ENCODE measurements around the gene KIAA1671.
"Not testable (repeated sequence)": the region's sequence is repeated elsewhere in the genome, so short reads cannot be mapped to it uniquely, and the experiment has no call there.

Gene KIAA1671

DNA sequence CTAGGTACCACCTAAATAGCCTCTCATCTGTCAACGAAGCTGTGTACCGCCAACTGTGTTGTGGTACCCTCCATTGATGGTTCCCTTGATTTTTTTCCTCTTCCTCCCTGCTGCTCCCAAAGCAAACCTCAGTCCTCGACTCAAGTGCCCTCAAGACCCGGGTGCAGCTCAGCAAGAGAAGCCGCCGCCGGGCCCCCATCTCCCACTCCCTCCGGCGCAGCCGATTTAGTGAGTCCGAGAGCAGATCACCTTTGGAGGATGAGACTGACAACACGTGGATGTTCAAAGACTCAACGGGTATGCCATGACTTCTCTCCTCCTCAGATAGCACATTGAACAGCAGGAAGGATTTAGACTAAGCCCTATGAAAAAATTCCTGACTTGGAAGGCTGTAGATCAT lies 224.7 kb downstream of the KIAA1671 start:
- DNase-seq = no peak

DNA sequence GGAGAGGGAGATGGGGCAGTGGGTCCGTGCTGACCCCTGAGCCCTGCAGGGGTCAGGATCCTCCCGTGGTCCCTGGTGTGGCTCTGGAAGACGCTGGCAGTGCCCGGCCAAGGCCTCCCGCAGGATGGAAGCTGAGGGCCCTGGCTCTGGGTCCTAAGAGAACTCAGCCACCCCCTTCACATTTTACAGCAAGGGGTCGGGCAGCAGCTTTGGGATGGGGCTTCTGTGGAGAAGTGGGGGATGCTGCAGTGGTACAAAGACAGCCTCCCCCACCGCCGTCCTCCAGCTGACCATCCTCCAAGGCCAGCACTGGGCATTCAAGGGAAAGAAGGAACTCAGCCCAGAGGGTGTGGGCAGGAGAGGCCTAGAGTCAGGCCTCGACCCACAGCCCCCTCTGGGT lies 225.4 kb downstream of the KIAA1671 start:
- DNase-seq = no peak

DNA sequence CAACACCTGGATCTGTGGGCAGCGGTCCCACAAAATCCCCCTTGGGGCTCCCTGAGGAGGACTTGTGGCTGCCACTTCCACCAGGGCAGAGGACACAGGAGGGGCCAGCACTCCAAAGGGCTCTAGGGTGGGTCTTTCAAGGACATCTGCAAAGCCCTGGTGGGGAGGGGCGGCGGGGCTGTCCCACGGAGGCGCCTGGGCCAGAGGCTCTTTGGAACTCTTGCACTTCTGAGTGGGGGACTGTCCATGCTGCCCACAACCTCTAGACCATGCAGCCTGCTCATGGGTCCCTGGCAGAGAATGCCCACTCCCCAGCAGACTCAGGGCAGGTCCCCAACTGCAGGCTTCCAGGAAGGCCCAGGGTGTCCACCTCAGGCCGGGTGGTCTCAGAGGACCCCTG lies 225.8 kb downstream of the KIAA1671 start:
- not testable (repeated sequence) for DNase-seq

DNA sequence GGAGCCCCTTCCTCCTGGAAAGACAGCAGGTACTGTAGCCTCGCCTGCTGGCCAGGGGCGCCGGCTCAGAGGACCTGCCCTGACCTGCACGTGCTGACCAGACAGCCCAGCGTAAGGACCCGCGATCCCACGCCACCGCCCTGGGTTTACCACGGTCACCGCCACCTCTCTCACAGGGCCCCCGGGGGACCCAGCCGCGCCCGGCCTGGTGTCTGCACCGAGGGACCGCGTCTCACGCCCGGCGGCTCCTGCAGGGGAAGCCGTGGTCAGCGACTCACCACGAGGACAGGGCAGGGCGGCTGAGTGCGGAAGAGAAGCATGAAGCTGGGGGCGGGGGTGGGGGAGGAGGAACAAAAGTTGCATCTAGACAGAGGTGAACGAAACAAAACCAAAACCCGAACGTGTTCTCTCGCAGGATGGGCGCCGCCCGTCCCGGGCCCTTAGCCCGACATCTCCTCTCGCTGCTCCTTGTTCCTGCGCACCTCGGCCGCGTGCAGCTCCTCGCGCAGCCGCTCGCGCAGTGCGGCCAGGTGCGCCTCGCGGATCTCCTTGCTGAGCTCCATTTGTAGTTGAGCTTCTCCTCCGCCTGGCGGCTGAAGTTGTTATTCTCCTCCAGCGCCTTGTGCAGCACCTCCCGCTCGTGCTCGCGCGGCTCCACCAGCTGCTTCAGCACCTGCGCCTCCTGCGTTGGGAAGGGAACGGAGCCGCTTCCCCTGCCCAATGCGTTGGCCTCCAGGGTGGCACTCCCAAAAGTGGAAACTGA lies 226.5 kb downstream of the KIAA1671 start:
- not testable (repeated sequence) for DNase-seq

DNA sequence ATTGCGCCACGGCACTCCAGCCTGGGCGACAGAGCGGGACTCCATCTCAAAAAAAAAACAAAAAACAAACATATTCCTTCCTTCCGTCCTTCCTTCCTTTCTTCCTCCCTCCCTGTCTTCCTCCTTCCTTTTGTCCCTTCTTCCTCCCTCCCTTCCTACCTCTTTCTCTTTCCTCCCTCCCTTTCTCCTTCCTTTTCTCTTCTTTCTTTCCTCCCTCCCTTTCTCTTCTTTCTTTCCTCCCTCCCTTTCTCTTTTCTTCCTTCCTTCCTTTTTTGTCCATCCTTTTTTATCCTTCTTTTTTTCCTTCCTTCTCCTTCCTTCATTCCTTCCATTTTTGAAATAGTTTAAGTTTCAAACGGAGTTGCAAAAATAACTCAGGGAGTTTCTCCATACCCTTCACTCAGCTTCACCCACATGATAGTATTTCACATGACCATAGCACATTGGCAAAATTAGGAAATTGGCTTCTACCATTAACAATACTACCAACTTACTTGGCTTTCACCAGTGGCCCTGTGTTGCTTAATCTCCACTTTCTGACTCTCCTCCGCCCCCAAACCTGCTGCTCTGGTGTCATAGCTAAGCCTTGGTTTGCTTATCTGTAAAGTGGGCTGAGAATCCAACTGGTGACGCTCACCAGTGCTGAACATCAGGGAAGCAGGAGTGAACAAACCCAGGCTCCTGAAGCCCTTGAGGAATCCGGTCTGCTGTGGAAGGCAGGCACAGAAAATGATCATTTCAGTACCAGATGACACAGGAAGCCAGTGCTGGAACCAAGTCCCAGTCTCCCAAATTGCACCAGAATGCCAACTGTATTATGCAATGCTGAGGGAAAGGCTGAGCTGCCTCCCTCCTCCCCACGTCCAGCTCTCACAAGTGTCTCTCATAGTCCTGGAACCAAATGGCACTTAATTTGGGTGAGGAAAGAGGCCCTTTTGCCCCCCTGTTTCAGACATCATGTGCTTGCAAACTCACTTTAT lies 229.9 kb downstream of the KIAA1671 start:
- no peak for DNase-seq

DNA sequence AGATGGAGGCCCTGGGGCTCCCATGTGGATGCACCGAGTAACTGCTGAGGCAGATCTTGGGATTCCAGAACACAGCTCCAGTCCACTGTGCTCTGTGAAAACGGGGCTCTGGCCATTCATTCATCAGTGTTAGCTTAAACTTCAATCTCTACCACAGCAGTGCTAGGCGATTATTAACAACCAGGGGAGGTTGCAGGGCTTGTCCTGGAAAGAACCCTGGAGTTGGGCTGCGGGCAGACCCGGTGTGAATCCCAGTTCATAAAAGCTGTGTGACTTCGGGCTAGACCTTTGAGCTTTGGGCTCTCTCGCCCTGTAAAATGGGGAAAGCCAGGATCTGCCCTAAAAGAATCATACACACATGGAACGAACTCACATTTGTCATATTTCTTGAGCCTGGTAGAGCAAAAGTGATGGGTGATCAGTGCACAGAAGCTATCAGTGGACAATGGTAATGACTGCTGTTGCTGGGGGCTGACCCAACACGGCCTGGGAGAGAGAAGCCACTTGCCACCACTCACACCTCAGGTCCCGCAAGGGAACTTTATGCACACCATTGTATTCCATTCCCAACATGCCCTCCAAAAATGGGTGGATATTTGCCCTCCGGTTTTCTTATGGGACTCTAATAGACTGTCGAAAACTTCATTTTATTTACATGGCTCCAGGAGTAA lies 231.6 kb downstream of the KIAA1671 start:
- no peak for DNase-seq

DNA sequence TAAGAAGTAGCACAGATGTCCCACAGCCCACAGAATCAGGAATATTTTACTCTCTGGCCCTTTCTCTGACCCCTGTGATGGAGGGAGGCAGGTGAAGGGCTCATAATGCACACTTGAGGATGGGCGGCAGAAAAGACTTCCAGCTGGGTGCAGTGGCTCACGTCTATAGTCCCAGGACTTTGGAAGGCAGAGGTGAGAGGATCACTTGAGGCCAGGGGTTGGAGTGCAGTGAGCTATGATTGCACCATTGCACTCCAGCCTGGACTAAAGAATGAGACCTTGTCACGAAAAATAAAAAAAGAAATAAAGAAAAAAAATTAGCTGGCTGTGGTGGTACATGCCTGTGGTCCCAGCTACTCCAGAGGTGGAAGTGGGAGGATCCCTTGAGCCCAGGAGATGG lies 233.6 kb downstream of the KIAA1671 start:
- DNase-seq = no peak

DNA sequence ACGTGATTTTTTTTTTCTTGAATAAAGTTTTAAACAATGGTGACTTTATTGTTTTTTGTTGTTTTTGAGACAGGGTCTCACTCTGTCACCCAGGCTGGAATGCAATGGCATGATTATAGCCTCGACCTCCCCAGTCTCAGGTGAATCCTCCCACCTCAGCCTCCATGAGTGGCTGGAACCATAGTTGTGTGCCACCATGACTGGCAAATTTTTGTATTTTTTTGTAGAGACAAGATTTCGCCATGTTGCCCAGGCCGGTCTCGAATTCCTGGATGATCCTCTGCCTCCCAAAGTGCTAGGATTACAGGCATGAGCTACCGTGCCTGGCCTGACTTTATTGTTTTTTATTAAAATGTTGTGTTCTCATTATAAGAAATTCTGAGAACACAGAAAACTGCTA lies 235.0 kb downstream of the KIAA1671 start:
- DNase-seq = no peak

DNA sequence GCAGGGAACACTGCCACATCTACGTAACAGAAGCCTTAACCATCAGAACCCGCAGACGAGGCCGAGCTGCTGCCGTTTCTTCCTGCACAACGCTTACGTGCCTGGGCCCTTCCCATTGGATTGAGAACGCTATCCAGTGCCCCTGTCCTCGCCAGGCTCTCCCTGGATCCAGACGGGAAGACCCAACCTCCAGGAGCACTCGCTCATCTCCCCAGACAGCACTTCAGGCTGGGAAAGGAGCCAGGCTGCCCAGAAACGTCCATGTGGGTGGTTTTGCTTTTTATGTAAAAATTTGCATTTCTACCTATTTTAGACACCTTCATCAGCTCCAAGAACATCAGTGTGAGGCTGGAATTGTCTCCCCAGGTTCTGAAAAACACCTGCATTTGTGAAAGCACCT lies 239.9 kb downstream of the KIAA1671 start:
- DNase-seq = no peak

DNA sequence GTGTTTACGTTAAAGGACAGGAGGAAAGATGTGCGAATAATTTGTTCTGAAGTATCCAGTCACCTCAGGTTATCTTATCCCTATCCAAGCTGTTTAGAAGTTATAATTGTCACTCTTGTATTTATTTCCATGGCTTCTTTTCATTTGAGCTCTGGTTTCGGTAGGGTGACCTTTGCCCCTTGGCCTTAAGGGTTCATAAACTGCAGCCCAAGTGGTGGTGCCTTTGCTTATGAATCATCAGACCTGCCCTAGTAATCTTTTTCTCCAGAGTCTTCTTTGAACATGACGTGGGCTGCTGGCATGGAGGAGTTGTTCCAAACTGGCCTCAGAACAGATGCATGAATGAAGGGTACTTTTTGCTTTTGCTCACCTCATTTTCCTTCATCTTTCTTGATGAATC lies 240.6 kb downstream of the KIAA1671 start:
- DNase-seq = no peak

DNA sequence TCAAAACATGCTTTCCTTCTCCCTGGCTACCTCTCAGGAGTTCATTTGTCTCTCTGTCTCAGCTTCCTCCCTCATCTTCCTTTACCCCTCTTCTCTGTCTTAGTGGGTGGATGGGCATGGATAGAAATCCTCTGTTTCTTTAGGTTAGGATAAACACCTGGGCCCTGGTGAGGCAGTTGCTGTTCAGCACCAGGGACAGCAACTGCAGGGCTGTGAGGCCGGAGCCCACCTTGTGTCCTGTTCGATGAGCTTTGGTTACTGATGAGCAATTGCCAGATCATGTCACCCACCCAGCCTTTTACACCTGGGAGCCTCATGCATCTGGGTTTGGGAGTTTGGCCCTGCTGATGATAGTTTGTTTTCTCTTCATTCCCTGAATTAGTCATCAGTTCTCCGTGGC lies 241.0 kb downstream of the KIAA1671 start:
- no peak for DNase-seq

DNA sequence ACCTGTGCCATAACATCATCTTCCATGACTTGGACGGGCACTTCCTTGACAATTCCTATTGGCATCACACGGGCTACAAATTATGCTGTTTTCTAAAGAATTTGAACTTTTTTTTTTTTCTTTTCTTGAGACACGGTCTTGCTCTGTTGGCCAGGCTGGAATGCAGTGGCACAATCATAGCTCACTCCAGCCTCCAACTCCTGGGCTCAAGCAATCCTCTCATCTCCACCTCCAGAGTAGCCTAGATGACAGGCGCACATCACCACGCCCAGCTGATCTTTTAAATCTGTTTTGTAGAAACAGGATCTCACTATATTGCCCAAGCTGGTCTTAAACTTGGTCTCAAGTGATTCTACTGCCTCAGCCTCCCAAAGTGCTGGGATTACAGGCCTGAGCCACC lies 243.8 kb downstream of the KIAA1671 start:
- no peak for DNase-seq

DNA sequence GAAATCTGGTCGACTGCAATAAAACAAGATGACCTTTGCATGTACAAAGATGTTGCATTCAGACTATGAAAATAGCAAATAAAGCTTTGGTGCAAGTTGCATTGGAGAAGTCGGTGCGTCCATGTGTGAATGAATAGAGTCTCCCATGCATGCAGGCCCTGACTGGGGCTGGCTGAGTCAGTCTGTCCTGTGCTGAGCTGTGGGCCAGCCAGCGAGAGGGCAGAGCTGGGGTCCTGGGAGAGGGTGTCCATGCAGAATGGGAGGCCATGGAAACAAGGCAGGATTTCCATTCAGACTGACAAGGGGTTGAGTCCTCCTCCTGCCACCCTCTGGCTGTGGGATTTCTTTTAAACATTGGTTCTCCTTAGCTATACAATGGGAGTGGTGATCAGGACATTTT lies 244.8 kb downstream of the KIAA1671 start:
- DNase-seq = no peak

DNA sequence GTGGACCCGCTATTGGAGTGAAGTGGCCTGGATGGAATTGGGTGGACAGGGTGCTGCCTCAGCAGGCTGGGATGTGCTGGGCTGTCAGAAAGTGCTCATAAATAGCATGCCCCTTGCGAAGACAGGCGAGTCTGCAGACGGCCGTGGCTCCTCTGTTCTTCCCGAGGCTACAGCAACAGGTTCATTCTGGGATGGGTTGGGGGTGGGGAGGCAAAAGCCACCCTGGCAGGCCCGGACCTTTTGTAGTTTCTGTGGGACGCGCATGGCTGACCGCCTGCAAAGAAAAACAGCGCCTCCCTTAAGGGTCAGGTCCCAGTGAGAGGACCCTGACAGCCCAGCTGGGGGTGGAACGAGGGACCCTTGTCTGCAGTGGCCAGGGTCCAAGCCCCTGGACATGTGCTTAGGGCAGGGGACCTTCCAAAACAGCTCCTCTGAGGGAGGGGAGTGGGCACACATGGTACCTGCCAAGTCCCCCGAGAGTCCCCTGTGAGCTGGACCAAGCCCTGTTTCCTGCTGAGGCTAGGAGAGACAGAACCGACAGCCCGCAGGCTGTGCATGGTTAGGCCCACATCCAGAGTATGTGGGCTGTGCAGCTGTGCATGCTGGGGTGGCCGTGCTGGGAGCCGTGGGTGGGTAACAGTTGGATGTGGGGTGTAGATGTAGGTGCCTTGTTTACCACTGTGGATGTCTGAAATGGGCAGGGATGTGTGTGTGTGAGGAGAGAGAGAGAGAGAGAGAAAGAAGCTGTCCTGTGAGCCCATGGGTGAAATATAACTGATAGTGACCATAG lies 247.4 kb downstream of the KIAA1671 start, which contains the start of gene CRYBB3:
Gene CRYBB3 (plus strand): TSS at position 128 of the 790 bp plus-strand sequence. CDS start 1,539 bp downstream, outside the sequence.
- DNase-seq = no peak

DNA sequence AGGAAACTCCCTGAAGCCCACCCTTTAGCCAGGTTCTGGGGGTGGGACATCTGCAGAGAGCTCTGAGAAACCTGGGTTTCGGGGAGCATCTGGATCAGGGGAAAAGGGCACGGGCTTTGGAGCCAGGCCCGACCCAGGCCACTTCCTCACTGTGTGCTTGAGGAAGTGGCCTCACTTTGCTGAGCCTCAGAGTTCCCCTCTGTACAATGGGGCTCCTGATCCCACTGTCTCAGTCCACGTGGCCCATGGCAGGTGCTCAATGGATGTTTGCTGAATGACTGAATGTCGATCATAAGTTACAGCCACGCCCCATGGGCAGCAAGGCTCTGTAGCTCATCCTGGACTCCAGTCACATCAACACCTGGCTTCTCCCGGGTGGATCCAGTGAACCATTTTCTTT lies 248.5 kb downstream of the KIAA1671 start:
- no peak for DNase-seq

DNA sequence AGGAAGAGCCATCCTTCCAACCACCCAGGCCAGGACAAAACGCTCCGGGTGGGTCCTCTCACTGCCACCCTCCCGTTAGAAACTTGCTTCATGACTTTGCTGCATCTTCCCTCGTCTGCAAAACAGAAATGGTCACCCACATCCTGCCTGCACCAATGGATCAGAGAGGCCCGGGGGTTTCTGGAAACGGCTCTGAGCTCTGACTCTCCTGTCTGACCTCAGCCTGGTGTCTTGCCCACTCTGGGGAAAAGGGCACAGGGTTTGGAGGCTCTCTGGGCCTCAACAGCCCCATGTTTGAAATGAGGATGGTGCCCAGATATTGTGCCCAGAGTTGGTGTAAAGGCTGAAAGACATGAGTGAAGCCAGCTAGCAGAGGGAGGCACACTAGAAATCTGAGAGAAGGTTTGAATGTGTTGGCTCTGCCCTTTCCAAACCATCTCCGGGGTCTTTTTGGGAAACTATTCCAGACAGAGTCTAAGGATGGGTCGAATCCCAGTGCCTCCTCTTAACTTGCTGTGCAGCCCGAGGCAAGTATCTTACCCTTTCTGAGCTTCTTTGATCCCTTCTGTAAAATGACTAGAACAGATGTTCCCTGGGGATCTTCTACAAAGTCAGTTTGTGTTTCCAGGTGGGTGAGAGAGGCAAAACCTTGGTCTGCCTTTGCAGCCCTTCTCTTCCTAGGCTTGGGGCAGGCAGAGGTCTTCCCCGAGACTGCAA lies 249.2 kb downstream of the KIAA1671 start:
- DNase-seq = no peak

DNA sequence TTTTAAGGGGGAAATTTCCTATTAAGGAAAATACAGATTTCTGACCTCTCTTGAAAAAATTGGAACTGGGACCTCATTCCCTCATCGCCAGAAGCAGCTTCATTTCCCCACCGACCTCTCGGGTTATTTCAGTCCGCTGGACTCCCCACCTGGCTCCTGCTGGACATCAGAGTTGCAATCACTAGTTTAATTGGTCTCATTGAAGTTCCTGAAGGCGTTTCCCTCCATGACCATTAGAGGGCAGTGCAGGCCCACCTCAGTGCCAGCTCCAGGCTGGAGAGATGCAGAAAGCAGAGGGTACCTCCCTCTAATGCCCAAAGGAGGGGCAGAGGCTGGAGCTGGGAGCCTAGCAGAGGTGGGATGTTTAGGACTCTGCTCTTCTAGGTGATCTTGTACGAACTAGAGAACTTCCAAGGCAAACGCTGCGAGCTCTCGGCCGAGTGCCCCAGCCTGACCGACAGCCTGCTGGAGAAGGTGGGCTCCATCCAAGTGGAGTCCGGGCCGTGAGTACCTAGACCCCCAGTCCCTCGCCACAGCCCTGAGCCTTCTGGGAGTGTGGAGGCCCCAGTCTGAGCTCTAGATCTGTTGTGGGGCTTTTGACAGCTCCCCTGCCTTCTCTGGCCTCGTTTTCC lies 249.9 kb downstream of the KIAA1671 start:
- DNase-seq = no peak

DNA sequence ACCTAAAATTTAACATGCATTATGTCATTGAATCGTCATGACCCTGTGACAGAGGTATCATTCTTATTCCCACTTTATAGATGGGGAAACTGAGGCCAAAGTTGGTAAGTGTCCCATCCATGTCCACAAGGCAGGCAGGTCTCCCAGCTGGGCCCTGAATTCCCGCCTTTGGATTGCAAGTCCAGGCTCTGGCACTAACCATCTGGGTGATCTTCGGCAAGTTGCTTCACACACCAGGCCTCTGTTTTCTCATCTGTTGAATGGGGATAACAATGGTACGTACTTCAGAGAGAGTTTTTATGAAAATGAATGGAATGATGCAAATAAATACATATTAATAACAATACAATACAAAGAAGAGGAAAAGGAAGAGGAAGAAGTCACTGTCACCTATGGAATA lies 250.6 kb downstream of the KIAA1671 start:
- DNase-seq = no peak

DNA sequence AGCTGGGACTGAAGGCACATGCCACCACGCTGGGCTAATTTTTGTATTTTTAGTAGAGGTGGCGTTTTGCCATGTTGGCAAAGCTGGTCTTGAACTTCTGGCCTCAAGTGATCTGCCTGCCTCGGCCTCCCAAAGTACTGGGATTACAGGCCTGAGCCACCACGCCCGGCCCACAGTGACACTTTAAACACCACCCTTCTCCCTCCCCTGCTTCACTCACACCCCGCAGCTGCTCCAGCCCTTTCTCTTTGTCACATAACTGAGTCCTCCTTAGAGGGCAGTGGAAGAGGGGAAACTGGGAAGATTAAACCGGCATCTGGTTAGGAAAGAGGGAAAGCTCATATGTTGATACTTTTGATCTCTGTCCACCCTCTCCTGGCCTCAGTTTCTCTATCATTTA lies 252.0 kb downstream of the KIAA1671 start:
- not testable (repeated sequence) for DNase-seq

DNA sequence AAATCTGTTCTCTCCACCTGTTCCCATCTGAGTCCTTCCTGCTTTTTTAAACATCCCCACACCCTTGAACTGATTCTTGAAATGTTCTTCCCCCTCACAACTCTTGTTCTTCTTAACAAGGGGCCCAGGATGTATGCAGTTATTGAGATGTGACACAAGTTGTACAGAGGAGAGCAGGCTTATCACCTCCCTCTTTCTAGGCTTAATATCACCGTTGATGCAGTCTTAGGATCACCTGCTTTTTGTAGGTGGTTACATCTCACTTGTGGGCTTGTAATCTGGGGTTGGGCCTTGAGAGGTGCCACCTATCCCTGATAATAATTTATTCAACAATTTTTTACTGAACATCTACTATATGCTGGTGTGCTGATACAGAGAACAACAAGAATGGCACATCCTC lies 253.3 kb downstream of the KIAA1671 start:
- no peak for DNase-seq

DNA sequence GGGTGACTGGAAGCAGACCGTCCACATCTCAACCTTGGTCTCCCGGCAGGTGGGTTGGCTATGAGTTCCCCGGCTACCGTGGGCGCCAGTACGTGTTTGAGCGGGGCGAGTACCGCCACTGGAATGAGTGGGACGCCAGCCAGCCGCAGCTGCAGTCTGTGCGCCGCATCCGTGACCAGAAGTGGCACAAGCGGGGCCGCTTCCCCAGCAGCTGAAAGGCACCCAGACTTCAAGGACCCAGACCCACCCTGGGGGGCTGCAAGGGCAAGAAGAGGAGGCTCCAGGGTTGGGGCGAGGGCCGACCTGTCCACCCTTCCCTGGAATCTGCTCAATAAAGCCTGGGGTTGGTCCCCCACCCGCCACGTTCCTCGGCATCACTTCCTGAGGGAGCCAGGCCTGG lies 254.5 kb downstream of the KIAA1671 start:
- DNase-seq = no peak
